Endothelial cell of umbilical vein (primary cell): Measurements from ENCODE around the gene CCDC85A. TPM values are rescaled to one million over a fixed set of nuclear protein-coding genes. Genes with fewer than 3 reads are reported as not detected.
"Not testable (repeated sequence)": the region's sequence is repeated elsewhere in the genome, so short reads cannot be mapped to it uniquely, and the experiment has no call there.

Experiments used
- BruUV-seq: library from RNA; stranded (reverse); fragments of 400-500 nt; replicated peaks from 2 replicates; lab custom pipeline; 2021; lab: Mats Ljungman, UMichigan
- CTCF ChIA-PET: fragments of 300-600, 350-600 bp; sonication (Branson Sonifier 250); formaldehyde crosslinking; loops from one replicate; lab custom pipeline; 2021; ENCODE audit warnings: antibody characterized with exemption, inconsistent platforms; lab: Charles Lee
- POLR2A ChIA-PET: fragments of 300-600, 350-600 bp; sonication (Branson Sonifier 250); formaldehyde crosslinking; loops from one replicate; lab custom pipeline; 2021; ENCODE audit warnings: antibody characterized with exemption, inconsistent platforms; lab: Charles Lee
- DNase-seq: peaks from one replicate; pipeline ENCODE4 v3.0.0-alpha.2; 2011; ENCODE audit warnings: low read depth, low spot score
- FAIRE-seq: peaks from 2 replicates; lab custom pipeline; 2011; peaks lifted over from hg19 to GRCh38; lab: Jason Lieb, UNC
- H2AFZ ChIP-seq: 2 replicates; pipeline ENCODE4 v1.6.0; 2012; ENCODE audit warnings: low read depth, low read length, control low read depth, inconsistent platforms
- H3K27ac ChIP-seq: 2 replicates; pipeline ENCODE4 v1.5.1; 2011; ENCODE audit warnings: low read depth, mild to moderate bottlenecking, control low read depth, low read length, moderate library complexity; ENCODE audit not compliant: insufficient read depth
- H3K27me3 ChIP-seq, 2 experiments: 2 replicates each; pipeline versions ENCODE4 v1.6.0 to v1.6.1; 2011; ENCODE audit warnings: low read length in 2 of 2, mixed read lengths in 1 of 2; ENCODE audit not compliant: control insufficient read depth in 2 of 2, insufficient read depth in 2 of 2
- H3K36me3 ChIP-seq, 2 experiments: 2 replicates in 1 of 2; 3 replicates in 1 of 2; pipeline ENCODE4 v1.5.1; 2011; ENCODE audit warnings: low read length in 2 of 2, mild to moderate bottlenecking in 1 of 2, moderate library complexity in 1 of 2; ENCODE audit not compliant: control insufficient read depth in 2 of 2, insufficient read depth in 2 of 2; ENCODE audit errors: extremely low read depth in 1 of 2
- H3K4me1 ChIP-seq: 3 replicates; pipeline ENCODE4 v1.5.1; 2011; ENCODE audit warnings: mild to moderate bottlenecking, low read length; ENCODE audit not compliant: control insufficient read depth, insufficient read depth; ENCODE audit errors: extremely low read depth
- H3K4me2 ChIP-seq: 2 replicates; pipeline ENCODE4 v1.6.1; 2011; ENCODE audit warnings: low read length, control low read depth, mixed read lengths; ENCODE audit not compliant: insufficient read depth
- H3K4me3 ChIP-seq, 3 experiments: fragments of 200-600 bp in 1 of 3; sonication (generic), shearing (Covaris generic) in 1 of 3; replicated peaks in 1 of 3; 2 replicates each; pipeline ENCODE4 v1.5.1; 2011 to 2016; ENCODE audit warnings: control low read depth in 3 of 3, low read length in 3 of 3, mild to moderate bottlenecking in 2 of 3, inconsistent platforms in 1 of 3, low read depth in 1 of 3, moderate library complexity in 1 of 3; ENCODE audit not compliant: insufficient read depth in 1 of 3
- H3K79me2 ChIP-seq: 2 replicates; pipeline ENCODE4 v1.6.0; 2012; ENCODE audit warnings: low read length, inconsistent platforms; ENCODE audit not compliant: control insufficient read depth, insufficient read depth
- H3K9ac ChIP-seq: replicated peaks from 2 replicates; pipeline ENCODE3; 2011; ENCODE audit warnings: low read length, control low read depth; ENCODE audit not compliant: insufficient read depth; ENCODE audit errors: extremely low read depth
- H3K9me1 ChIP-seq: replicated peaks from 3 replicates; pipeline ENCODE4 v1.6.0; 2011; ENCODE audit warnings: mild to moderate bottlenecking, low read length; ENCODE audit not compliant: control insufficient read depth, insufficient read depth; ENCODE audit errors: extremely low read depth
- H3K9me3 ChIP-seq: replicated peaks from 2 replicates; pipeline ENCODE4 v1.5.1; 2012; ENCODE audit warnings: low read length, inconsistent platforms; ENCODE audit not compliant: control insufficient read depth, insufficient read depth
- H4K20me1 ChIP-seq: replicated peaks from 2 replicates; pipeline ENCODE3; 2011; ENCODE audit warnings: mild to moderate bottlenecking, low read length; ENCODE audit not compliant: control insufficient read depth, insufficient read depth; ENCODE audit errors: extremely low read depth
- GATA2 ChIP-seq: IDR thresholded peaks from 2 replicates; pipeline ENCODE4 v1.7.0; 2011; ENCODE audit warnings: low read depth, mild to moderate bottlenecking, moderate library complexity, mixed read lengths, low read length; ENCODE audit not compliant: insufficient read length, insufficient read depth
- JUN ChIP-seq: IDR thresholded peaks from 2 replicates; pipeline ENCODE4 v1.6.1; 2011; ENCODE audit warnings: borderline replicate concordance, low read depth; ENCODE audit not compliant: insufficient read length, insufficient read depth
- MAX ChIP-seq: IDR thresholded peaks from 2 replicates; pipeline ENCODE4 v1.6.1; 2011; ENCODE audit not compliant: insufficient read depth, insufficient read length
- MYC ChIP-seq: IDR thresholded peaks from one replicate; pipeline ENCODE4 v1.6.1; 2011; ENCODE audit warnings: mild to moderate bottlenecking, low read depth, low read length
- POLR2A ChIP-seq: IDR thresholded peaks from 2 replicates; pipeline ENCODE4 v1.6.1; 2012; ENCODE audit warnings: low read depth, mild to moderate bottlenecking, control low read depth, low read length
- dilution Hi-C: fragments of 300-500 bp; cut with MboI; formaldehyde crosslinking; loops from one replicate; pipeline ENCODE4 v1.15.0; 2019; ENCODE audit warnings: low sequenced_read_pairs; ENCODE audit not compliant: extremely low pct_ligation_motif_present
- intact Hi-C: fragments of 100-400 bp; cut with micrococcal nuclease; formaldehyde crosslinking; loops from one replicate; pipeline ENCODE4 v1.10.0; 2022
- polyA plus RNA-seq, 4 experiments: library from polyadenylated mRNA; depleted of rRNA in 3 of 4; stranded (reverse) in 3 of 4; unstranded in 1 of 4; fragments of >200 nt; gene quantifications; 2 replicates each; pipeline versions ENCODE4 v1.2.1 to v1.2.3, GENCODE V29; 2011 to 2012; ENCODE audit warnings: missing spikeins in 1 of 4
- total RNA-seq: library from RNA; stranded (reverse); gene quantifications from 2 replicates; pipeline ENCODE4 v1.2.3, GENCODE V29; 2021
- TF ChIP-seq, protein P1 (sequence below), 2 donors: IDR thresholded peaks; 1 replicate in 1 of 2; 2 replicates in 1 of 2; pipeline ENCODE4 v1.5.1; 2011; ENCODE audit warnings: low read length in 2 of 2, mild to moderate bottlenecking in 2 of 2, moderate library complexity in 2 of 2, control low read depth in 1 of 2, inconsistent platforms in 1 of 2, low read depth in 1 of 2; ENCODE audit not compliant: insufficient read depth in 1 of 2; ENCODE audit errors: extremely low read depth in 1 of 2

Gene CCDC85A
- total and polyA plus RNA-seq, 2 donors (not counting 3 experiments of a cell fraction or from before 2014, with no cell fraction given), result 5.1 to 10.4 TPM

- ChIA-PET POLR2A (interaction anchor here (1.0 kb wide), 1 partner anchor 51 kb away, joined by 3 read pairs; no protein-coding TSS in a partner anchor), CTCF (interaction anchor here (1.3 to 2.0 kb wide), 3 partner anchors 116 to 1384 kb away, joined by 3 to 8 read pairs (median 5); no protein-coding TSS in a partner anchor)
- FAIRE-seq (no peak), DNase-seq (no peak)
- no peak overlapping the region for H3K4me3 ChIP-seq
- no peak overlapping the region for H2AFZ ChIP-seq
- BruUV-seq, result no TSS peak
- H3K9ac ChIP-seq, result no peak overlapping the region
- TF ChIP-seq GATA2, result no peak
- no peak for TF ChIP-seq JUN
- TF ChIP-seq, protein P1, sequence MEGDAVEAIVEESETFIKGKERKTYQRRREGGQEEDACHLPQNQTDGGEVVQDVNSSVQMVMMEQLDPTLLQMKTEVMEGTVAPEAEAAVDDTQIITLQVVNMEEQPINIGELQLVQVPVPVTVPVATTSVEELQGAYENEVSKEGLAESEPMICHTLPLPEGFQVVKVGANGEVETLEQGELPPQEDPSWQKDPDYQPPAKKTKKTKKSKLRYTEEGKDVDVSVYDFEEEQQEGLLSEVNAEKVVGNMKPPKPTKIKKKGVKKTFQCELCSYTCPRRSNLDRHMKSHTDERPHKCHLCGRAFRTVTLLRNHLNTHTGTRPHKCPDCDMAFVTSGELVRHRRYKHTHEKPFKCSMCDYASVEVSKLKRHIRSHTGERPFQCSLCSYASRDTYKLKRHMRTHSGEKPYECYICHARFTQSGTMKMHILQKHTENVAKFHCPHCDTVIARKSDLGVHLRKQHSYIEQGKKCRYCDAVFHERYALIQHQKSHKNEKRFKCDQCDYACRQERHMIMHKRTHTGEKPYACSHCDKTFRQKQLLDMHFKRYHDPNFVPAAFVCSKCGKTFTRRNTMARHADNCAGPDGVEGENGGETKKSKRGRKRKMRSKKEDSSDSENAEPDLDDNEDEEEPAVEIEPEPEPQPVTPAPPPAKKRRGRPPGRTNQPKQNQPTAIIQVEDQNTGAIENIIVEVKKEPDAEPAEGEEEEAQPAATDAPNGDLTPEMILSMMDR (IDR thresholded peaks at IDR 0.05; ENCODE audit: extremely low read depth in 1 of 2, insufficient read depth in 1 of 2, low read depth in 1 of 2, low read length in 2 of 2), result no peak
- TF ChIP-seq POLR2A, result no peak
- no peak for TF ChIP-seq MYC
- no peak for TF ChIP-seq MAX
- intact Hi-C loops, result loop anchor here (2.0 to 5.0 kb wide), 5 partner anchors 58 to 1382 kb away; no protein-coding TSS in a partner anchor
- peaks cover 12% of the 10 kb centered on the region for H3K4me1 ChIP-seq
- H3K79me2 ChIP-seq, result no peaks in the 10 kb centered on the region
- H3K9me3 ChIP-seq, result no peaks in the 10 kb centered on the region
- H3K4me2 ChIP-seq, result no peak overlapping the region
- no peaks in the 10 kb centered on the region for H3K36me3 ChIP-seq
- H4K20me1 ChIP-seq, result no peaks in the 10 kb centered on the region
- no peaks in the 10 kb centered on the region for H3K27me3 ChIP-seq
- no peak overlapping the region for H3K27ac ChIP-seq
- dilution Hi-C loops, result no loop called here
- H3K9me1 ChIP-seq, result no peaks in the 10 kb centered on the region
These were observed 48.9 kb upstream of the CCDC85A start for GRCh38 chr2:56134861-56135260.

DNA sequence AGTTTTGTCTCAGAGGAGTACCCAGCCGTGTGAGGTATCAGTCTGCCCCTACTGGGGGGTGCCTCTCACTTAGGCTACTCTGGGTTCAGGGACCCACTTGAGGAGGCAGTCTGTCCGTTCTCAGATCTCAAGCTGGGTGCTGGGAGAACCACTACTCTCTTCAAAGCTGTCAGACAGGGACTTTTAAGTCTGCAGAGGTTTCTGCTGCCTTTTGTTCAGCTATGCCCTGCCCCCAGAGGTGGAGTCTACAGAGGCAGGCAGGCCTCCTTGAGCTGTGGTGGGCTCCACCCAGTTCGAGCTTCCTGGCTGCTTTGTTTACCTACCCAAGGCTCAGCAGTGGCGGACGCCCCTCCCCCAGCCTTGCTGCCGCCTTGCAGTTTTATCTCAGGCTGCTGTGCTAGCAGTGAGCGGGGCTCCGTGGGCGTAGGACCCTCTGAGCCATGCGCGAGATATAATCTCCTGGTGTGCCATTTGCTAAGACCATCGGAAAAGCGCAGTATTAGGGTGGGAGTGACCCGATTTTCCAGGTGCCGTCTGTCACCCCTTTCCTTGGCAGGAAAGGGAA is 41.2 kb upstream of the CCDC85A start:
- FAIRE-seq, POLR2A ChIA-PET, CTCF ChIA-PET: not testable (repeated sequence)

More for the DNA sequence above, 41.2 kb upstream of the CCDC85A start:
- BruUV-seq, H3K9me1 ChIP-seq, H3K9me3 ChIP-seq, H3K79me2 ChIP-seq, H2AFZ ChIP-seq, intact Hi-C loops, H4K20me1 ChIP-seq, H3K9ac ChIP-seq, H3K4me3 ChIP-seq, H3K27me3 ChIP-seq, H3K4me2 ChIP-seq, H3K36me3 ChIP-seq, dilution Hi-C loops, H3K4me1 ChIP-seq, DNase-seq, H3K27ac ChIP-seq: not testable (repeated sequence)
